PC-9 (cell line): ENCODE data around the gene SLCO6A1.

Source experiments
- EZH2 ChIP-seq: fragments of 200-600 bp; sonication (generic); IDR thresholded peaks from 2 replicates; pipeline ENCODE4 v1.8.0; 2017; ENCODE audit warnings: antibody characterized with exemption, low read depth
- TF ChIP-seq, protein P1 (sequence below): fragments of 200-600 bp; sonication (generic); conservative IDR thresholded peaks from 2 replicates; pipeline ENCODE4 v1.6.1; 2017; ENCODE audit warnings: mixed run types, antibody characterized with exemption, mild to moderate bottlenecking, moderate library complexity

DNA sequence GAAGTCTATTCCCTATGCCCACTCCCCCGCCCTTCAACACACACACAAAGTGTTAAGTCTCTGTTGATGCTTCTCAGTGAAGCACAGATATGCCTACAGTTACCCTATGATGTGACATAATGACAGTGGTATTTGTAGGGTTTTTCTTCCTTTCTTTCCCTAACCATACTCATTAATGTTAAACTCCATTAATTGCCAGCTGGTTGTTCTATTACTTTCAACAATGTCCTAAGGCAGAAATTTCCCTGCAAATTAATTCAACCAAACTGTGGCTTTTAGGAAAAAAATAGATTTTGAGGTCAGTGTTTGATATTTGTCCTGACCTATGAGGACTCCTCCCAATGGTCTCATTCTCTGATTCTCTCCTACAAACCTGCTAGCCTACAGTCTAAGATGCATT, 38.2 kb upstream of the SLCO6A1 start:
- TF ChIP-seq, protein P1, sequence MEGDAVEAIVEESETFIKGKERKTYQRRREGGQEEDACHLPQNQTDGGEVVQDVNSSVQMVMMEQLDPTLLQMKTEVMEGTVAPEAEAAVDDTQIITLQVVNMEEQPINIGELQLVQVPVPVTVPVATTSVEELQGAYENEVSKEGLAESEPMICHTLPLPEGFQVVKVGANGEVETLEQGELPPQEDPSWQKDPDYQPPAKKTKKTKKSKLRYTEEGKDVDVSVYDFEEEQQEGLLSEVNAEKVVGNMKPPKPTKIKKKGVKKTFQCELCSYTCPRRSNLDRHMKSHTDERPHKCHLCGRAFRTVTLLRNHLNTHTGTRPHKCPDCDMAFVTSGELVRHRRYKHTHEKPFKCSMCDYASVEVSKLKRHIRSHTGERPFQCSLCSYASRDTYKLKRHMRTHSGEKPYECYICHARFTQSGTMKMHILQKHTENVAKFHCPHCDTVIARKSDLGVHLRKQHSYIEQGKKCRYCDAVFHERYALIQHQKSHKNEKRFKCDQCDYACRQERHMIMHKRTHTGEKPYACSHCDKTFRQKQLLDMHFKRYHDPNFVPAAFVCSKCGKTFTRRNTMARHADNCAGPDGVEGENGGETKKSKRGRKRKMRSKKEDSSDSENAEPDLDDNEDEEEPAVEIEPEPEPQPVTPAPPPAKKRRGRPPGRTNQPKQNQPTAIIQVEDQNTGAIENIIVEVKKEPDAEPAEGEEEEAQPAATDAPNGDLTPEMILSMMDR = no peak
- no peak for TF ChIP-seq EZH2
